ENCODE data around the gene FIZ1.

Gene FIZ1

GRCh38 chr19:55613930-55614710, 14.8 kb upstream of the FIZ1 start:
- no peak overlapping the region for H3K4me3 ChIP-seq (ENCODE audit: low read length)
- no peak for TF ChIP-seq ZNF274 (IDR thresholded peaks at IDR 0.05; ENCODE audit: low read depth, low read length)

GRCh38 chr19:55613396-55613795, 14.1 kb upstream of the FIZ1 start:
- no peak for TF ChIP-seq ZNF274 (IDR thresholded peaks at IDR 0.05; ENCODE audit: low read depth, low read length)
- H3K4me3 ChIP-seq (ENCODE audit: low read length), result no peak overlapping the region

- no peak for TF ChIP-seq ZNF274 (IDR thresholded peaks at IDR 0.05; ENCODE audit: low read depth, low read length)
Observed at GRCh38 chr19:55611983-55612645, 12.8 kb upstream of the FIZ1 start.

GRCh38 chr19:55611300-55611982, 12.1 kb upstream of the FIZ1 start:
- H3K4me3 ChIP-seq (ENCODE audit: low read length), result no peak overlapping the region
- TF ChIP-seq ZNF274 (IDR thresholded peaks at IDR 0.05; ENCODE audit: low read depth, low read length), result no peak

More at GRCh38 chr19:55611983-55612645, 12.8 kb upstream of the FIZ1 start:
- H3K4me3 ChIP-seq (ENCODE audit: low read length), result no peak overlapping the region

GRCh38 chr19:55609326-55609725, 10.0 kb upstream of the FIZ1 start:
- no peak overlapping the region for H3K4me3 ChIP-seq (ENCODE audit: low read length)
- no peak for TF ChIP-seq ZNF274 (IDR thresholded peaks at IDR 0.05; ENCODE audit: low read depth, low read length)

- H3K4me3 ChIP-seq (ENCODE audit: low read length), result peak overlapping the region; percentile 92; the same call in 1 of the 2 replicates
- TF ChIP-seq ZNF274 (IDR thresholded peaks at IDR 0.05; ENCODE audit: low read depth, low read length), result no peak
Observed at GRCh38 chr19:55606817-55607216, 7.5 kb upstream of the FIZ1 start.

GRCh38 chr19:55606471-55606787, 7.1 kb upstream of the FIZ1 start:
- peak overlapping the region; percentile 92; the same call in 1 of the 2 replicates for H3K4me3 ChIP-seq (ENCODE audit: low read length)
- no peak for TF ChIP-seq ZNF274 (IDR thresholded peaks at IDR 0.05; ENCODE audit: low read depth, low read length)

- no peak for TF ChIP-seq ZNF274 (IDR thresholded peaks at IDR 0.05; ENCODE audit: low read depth, low read length)
Observed at GRCh38 chr19:55605637-55606470, 6.5 kb upstream of the FIZ1 start, which contains the start of gene ZNF865. Gene ZNF865, plus strand, starts transcription at chr19:55605647. Its CDS starts 7,972 bp downstream, at chr19:55613619.

GRCh38 chr19:55605207-55605636, 5.9 kb upstream of the FIZ1 start:
- no peak for TF ChIP-seq ZNF274 (IDR thresholded peaks at IDR 0.05; ENCODE audit: low read depth, low read length)
- H3K4me3 ChIP-seq (ENCODE audit: low read length), result peak overlapping the region; percentile 92; the same call in 1 of the 2 replicates

More at GRCh38 chr19:55605637-55606470, 6.5 kb upstream of the FIZ1 start, which contains the start of gene ZNF865:
- peak within 1 kb of the TSS; percentile 92 for H3K4me3 ChIP-seq (ENCODE audit: low read length)

- H3K4me3 ChIP-seq (ENCODE audit: low read length), result no peak overlapping the region; the same call in 1 of the 2 replicates
- TF ChIP-seq ZNF274 (IDR thresholded peaks at IDR 0.05; ENCODE audit: low read depth, low read length), result no peak
Observed at GRCh38 chr19:55603581-55604292, 4.4 kb upstream of the FIZ1 start.

- no peak for TF ChIP-seq ZNF274 (IDR thresholded peaks at IDR 0.05; ENCODE audit: low read depth, low read length)
Observed at GRCh38 chr19:55603115-55603514, 3.8 kb upstream of the FIZ1 start.

GRCh38 chr19:55602104-55603001, 3.0 kb upstream of the FIZ1 start:
- TF ChIP-seq ZNF274 (IDR thresholded peaks at IDR 0.05; ENCODE audit: low read depth, low read length), result no peak
- no peak overlapping the region for H3K4me3 ChIP-seq (ENCODE audit: low read length)

More at GRCh38 chr19:55603115-55603514, 3.8 kb upstream of the FIZ1 start:
- no peak overlapping the region for H3K4me3 ChIP-seq (ENCODE audit: low read length)
